Measurements from ENCODE around the gene SF3B2.
"Not testable (repeated sequence)": the region's sequence is repeated elsewhere in the genome, so short reads cannot be mapped to it uniquely, and the experiment has no call there.

The SF3B2 gene

DNA sequence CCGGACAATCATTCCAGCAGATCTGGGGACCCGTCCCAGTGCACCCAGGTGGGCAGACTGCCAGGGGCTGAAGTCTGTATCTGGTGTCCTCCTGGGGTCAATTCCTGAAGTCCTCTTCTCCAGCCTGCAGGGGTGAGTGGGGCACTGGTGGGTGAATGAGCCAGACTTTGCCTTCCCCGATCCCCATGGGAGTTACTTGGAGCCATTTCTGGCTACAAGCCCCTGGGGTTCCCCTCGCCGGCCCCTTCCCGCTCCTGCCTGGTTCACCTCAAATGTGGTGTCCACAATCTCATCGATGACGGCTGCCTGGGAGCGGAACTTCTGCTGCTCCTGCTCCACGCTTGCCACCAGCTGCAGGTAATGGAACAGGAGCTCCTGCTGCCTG, 35.4 kb upstream of the SF3B2 start:
- no peak for DNase-seq

DNA sequence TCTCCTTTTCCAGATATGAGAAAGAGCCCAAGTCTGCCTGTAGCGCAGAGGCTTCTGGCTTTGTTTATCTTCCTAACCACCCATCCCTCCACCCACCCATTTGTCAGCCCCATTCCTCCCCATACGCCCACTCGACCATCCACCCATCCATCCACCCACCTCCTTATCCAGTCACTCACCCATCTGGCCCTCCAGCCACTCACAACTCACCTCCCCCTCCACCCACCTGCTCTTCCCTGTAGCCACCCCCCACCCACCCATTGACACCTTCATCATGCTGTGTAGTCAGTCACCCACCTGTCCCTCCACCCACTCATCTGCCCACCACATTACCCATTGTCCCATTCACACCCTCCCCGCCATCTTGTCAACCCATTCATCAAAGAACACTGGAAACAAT, 34.8 kb upstream of the SF3B2 start:
- DNase-seq = no peak

DNA sequence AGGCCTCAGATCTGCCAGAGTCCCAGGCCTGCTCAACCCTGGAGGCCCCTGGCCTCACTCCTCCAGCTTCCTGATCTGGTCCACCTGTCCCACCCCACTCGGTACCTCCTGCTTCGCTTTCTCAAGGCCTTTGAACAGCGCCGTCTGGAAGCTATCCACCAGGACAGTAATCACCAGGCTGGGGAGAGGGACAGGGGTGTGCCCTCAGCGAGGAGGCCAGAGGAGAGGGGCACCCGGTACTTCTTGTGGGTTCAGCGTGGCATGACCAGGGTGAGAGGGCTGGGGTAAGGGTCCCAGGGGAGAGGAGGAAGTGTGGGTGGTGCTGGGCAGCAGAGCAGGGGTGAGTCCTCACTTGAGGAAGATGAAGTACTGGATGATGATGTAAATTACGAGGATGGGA, 32.0 kb upstream of the SF3B2 start:
- DNase-seq = no peak

DNA sequence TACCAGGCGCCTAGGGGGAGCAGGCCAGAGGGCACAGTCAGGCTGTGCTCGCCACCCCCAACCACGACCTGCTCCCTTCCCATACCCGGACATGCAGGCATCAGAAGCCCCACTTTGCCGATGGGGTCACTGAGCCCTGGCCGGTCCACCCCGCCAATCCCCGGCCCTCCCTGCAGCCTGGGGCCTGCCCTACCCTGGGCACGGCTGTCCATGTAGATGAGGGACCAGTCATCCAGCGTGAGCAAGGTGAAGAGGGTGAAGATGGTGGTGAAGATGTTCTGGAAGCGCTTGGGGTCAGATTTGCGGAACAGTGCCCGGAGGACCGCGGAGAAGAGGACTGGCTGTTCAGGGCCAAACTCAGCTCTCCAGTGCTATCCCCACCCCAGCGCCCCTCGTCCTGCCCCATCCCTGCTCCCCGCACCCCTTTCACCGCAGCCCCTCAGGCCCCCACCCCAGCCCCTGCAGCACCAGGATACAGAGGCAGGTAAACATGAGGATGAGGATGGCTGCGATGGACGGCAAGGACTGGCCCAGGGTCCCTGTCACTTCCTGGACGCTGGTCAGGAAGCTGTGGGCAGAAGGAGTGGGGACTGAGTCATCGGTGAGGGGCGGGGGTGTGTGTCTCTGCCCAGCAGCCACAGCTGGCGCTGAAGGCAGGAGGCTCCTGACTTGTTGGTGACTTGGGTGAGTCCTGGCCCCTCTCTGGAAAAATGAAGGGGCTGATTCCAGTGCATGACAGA, 31.4 kb upstream of the SF3B2 start:
- no peak for DNase-seq

DNA sequence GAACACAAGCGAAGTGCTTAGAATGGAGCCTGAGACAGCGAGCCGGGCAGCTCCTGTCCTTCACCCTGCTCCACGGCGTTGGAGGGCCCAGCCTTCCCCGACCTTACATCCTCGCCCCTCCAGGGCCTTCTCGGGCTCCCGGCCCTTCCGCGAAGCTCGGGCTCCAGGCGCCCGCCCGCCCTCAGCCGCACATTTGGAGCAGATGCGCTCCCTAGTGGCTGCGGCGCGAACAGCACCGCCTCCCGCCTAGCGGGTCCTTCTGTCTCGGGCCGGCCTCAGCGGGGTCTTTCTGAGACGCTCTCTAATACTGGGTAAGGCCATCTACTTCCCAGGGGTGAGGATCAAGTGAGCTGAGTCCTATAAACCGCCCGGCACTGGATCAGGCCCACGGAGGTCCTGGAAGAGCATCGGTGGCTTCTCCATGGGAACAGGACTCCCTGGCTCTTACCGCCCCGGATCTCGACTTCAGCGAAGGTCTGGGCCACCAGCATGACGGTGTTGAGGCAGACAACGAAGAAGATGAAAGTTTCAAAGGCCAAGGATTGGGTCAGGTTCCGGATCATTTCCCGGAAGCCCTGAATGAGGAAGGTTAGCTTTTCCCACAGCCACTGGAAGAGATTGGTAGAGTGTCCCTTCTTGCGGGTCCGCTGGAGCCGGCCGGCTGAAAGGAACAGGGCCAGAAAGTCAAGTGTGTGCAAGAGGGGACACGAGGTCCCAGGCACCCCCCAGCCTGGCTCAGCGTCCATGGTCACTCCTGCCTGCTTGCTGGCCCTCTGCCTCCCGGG, 29.6 kb upstream of the SF3B2 start:
- DNase-seq = peak; percentile 85

DNA sequence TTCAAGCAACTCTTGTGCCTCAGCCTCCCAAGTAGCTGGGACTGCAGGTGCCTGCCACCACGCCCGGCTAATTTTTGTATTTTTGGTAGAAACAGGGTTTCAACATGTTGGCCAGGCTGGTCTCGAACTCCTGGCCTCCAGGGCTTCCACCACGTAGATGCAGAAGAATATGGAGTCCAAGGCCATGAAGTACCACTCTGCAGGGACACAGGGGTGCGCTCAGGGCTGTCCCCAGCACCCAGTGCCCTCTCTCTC, 29.1 kb upstream of the SF3B2 start:
- DNase-seq = not testable (repeated sequence)

DNA sequence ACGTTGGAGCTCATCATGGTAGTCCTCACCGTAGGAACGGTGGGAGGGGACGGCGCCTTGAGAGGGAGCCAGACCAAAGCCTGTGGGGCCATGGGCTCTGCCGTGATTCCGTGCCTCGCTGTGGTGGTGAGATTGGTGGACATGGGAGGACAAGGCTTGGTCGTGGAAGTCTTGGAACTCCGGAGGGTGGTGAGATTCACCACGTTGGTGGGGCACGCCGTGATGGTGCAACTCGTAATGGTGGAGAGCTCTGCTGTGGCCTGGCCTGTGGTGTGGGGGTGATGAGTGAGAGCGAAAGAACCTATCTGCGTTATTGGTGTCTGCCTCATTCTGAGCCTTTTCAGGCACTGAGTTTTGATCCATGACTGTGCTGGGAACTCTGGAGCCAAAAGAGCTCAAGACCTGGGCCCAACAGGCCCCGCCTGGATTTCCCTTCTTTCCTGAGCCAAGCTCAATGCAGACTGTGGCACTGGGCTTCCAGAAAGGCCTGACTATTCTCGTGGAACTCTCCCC, 26.1 kb upstream of the SF3B2 start, which contains the start of gene CATSPER1:
CATSPER1 (minus strand) TSS at position 463 of the 513 bp plus-strand sequence; CDS start at position 363, 100 bp downstream.
- no peak for DNase-seq

DNA sequence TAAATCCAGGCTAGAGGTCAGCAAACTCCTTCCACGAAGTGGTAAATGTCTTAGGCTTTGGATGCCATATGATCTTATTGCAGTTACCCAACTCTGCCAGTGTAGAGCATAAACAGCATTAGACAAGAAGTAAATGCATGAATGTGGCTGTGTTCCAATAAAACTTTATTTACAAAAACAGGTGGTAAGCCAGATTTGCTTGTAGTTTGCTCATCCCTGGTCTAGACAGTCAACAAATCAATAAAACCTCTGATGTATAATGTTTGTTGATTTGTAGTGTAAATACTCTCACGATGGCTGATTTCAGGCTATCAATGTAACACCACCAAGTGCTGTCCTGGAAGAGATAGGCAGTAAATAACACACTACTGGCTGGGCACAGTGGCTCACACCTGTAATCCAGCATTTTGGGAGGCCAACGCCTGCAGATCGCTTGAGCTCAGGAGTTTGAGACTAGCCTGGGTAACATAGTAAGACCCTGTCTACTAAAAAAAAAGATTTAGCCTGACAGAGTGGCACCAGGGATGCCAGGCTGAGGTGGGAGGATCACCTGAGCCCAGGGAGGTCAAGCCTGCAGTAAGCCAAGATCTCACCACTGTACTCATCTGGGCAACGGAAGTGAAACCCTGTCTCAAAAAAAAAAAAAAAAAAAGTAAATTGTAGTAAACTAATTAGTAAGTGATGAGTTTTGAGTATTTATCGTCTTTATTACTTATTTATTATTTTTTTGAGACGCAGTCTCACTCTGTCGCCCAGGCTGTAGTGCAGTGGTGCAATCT, 19.0 kb upstream of the SF3B2 start:
- no peak for DNase-seq

DNA sequence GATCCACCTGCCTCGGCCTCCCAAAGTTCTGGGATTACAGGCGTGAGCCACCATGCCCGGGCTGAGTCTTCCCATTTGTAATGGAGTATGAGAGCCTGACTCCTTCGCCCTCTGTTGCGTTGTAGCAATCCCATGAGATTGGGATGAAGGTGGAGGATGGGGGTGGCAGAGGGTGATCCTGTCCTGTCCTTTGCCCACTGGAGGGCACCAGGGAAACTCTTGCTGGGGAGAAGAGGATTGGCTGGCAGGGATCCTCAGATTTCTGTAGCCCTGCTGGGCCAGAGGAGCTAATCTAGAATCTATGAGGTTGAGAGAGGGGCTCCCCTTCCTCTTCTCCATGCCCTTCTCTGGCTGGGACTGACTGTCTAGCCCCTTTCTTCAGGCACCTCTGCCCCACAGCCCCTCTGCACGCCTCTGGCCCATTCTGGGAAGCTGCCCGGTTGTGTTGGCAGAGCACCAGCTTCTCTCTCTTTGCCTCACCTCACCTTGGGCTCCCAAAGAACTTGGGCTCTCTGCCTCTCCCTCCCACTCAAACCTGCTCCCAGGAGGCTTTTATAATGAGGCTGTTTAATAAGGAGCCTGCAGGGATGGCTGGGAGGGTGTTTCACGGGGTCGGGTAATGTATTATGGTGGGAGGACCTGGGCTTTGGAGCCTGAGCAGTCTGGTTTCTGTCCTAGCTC, 16.4 kb upstream of the SF3B2 start:
- no peak for DNase-seq

DNA sequence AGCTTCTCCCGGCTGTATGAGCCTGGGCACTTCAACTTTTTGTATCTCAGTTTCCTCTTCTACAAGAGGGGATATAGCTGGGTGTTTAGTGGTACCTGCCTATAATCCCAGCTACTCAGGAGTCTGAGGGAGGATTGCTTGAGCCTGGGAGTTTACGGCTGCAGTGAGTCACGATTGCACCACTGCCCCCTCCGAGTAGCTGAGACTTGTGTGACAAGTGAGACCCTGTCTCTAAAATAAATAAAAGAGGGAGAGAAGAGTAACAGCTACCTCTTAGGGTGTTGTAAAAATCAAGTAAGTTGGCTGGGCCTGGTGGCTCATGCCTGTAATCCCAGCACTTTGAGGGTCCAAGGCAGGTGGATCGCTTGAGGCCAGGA, 15.8 kb upstream of the SF3B2 start:
- DNase-seq = no peak

DNA sequence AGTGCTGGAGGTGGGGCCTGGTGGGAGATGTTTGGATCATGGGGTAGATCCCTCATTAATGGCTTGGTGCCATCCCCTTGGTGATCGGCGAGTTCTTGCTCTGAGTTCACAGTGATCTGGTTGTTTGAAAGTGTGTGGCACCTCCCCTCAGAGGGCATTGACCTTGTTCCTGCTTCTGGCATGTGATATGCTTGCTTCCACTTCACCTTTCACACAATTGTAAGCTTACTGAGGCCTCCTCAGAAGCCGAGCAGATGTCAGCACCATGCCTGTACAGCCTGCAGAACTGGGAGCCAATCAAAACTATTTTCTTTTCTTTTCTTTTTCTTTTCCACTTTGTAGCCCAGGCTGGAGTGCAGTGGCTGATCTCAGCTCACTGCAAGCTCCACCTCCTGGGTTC, 14.8 kb upstream of the SF3B2 start:
- DNase-seq = no peak

DNA sequence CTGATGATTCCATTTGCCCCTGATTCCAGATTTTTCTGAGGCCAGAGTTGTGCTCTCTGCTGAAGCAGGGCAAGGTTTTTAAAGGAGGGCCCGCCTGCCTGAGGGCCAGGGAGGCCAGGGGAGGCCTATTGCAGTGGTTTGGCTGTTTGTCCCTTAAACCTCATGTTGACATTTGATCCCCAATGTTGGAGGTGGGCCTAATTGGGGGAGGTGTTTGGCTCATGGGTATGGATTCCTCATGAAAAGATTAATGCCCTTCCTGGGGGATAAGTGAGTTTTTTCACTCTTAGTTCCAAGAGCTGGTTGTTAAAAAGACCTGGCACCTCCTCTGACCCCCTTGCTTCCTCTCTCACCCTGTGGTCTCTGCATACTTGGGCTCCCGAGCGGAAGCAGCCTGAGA, 12.4 kb upstream of the SF3B2 start:
- DNase-seq = no peak

DNA sequence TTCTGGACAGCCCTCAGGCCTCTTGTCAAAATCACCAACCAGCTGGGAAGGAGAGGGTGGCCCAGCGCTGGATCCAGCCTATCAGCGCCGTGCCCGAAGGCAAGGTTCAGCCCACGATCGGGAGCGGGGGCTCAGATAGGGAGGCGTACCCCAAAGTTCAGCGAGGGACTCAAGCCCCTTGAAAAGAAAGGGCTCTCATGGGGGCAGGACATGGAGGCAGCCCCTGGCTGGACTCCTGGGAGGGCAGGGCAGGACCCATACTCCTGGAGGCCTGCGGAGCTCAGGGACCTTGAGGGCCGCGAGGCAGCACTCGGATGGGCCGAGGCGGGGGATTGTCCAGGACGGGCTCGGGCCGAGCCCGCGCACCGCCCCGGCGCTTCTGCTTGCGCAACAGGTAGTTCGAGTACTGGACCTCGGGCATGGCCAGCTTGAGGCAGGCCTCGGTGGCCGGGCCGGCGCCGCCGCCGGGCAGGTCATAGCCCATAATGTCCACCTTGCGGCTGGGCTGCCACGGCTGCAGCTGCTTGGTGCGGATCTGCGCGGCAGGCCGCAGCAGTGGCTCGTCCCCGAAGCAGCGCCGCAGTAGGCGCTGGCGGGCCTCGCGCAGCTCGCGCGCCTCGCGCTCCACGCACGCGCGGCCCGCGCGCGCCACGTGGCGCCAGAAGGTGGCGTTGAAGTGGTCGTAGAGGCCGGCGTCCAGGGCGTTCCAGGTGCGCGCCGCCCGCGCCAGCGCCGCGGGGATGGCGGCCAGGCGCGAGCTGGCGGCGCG, 9.8 kb upstream of the SF3B2 start:
- no peak for DNase-seq

DNA sequence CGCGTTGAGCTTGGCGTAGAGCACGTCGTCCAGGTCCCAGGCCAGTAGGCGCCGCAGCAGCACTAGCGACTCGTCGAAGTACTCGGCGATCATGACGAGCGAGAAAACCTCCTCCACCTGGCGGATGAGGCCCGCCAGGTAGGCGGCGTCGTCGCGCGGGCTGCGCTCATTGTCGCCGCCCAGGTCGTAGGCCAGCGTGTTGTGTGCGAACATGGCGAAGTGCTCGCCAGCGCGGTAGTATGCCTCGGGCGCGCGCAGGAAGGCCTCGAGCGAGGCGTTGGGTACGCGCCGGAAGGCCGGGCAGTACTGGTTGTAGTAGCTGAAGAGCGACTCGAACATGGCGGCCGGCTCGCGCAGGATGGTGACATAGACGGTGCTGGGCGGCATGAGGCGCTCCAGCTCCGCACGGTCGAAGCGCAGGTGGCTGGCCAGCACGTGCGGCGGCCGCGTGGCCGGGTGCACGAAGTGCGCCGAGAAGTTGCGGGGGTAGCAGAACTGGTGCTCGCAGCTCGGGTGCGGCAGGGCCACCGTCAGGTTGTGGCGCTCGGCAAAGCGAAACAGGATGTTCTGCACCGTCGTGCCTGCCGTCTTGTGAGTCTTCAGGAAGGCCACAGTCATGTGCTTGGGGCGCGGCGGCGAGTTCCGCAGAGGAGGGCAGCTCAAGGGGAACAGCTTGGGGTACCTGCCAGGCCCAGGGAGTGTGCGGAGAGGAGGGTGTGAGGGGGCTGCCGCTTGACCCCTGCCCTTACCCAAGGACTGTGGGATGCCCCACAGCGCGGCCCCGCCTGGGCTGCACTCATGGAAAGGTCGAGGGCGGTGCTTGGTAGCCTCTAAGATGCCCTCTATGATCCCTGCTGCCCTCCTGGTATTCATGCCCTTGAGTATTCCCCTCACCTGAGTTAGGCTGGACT, 8.9 kb upstream of the SF3B2 start:
- no peak for DNase-seq

DNA sequence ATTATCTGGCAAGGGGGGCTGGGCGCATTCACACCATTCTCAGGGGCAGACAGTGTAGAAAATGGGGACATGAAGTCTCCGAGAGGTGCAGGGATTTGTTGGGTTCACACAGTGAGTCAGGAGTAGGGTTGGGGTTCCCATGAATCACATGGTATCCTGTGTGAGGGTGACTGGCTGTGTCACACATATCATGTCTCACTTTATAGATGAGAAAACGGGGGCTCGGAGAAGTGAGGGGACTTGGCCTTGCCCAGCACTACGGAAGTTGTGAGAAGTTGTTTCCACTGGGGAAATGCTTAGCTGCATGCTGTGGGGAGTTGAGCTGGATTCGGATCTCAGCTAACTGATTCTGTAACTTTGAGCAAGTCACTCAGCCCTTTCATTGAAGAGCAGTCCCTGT, 7.4 kb upstream of the SF3B2 start:
- DNase-seq = no peak

DNA sequence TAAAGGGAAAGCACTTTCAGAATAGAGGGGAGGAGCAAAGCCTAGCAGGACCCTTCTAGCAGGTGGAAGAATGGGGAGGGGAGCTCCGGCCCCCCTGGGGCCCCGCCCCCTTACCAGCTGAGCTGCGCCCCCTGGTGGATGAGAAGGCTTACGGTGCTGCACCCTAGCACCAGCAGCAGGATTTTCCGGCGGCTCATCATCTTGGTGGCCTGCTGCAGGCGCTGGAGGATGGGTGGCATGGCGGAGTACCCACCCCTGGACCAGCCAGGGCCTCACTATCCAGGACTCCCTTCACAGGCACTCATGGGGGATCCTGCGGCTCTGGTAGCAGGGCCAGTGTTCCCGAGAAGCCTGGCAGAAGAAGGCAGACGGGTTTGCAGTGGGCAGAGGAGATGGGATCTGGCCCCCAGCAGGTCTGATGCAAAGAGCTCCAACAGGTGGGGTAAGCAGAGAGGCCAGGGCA, 7.0 kb upstream of the SF3B2 start:
- DNase-seq = peak; percentile 92

DNA sequence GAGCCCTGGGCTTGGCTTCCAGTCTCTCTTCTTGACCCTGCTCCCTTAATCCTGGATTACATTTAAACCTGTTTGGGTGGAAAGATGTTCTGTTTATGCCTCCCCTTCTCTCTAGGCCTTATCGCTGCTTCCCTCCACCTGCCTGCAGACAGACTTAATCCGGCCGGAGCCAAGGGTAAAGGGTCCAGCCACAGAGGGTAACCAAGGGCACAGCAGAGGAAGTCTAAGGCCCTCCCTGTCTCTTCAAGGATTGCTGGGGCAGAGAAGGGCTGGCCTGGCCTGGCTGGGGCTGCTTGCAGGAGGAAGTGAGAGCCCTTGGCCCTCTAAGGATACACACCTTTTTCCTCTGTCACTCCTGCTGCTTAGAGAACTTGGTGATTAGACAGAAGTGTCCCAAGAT, 5.3 kb upstream of the SF3B2 start:
- no peak for DNase-seq

DNA sequence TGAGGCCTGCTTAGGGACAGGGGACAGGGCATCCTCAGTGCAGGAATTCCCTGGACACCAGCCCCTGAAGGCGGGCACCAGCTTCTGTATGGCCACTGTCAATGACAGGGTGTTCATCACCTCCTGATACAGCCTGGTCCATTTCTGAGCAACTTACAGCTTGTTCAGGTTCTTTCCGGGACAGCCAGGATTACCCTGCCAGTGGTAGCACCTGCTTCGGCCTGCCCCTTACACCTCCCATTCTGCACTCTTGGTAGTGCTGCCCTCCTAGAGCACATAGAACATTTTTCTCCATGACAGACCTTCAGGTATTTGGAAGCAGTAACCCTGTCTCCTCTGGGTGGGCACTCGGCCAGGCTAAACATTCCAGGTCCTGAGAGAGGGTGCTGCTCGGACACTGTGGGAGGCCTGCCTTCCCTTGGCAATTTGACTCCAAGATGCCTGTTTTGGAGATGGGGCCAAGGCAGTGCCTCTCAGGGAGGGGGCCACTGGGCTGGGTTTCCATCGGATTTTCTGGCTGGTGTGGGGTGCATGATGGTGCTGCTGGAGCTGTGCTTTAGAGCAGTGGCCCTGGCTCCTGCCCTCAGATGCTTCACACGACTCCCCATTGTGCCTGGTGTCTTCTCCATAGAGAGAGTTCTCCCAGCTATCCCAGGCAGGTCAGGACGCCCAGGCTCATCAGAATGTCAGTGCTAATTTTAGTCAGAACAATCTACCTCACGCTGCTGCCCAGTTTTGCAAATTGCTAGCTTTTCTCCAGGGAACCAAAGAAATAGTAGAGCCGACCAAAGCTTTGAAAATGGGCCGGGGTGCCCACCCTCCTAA, 4.4 kb upstream of the SF3B2 start:
- DNase-seq = no peak

DNA sequence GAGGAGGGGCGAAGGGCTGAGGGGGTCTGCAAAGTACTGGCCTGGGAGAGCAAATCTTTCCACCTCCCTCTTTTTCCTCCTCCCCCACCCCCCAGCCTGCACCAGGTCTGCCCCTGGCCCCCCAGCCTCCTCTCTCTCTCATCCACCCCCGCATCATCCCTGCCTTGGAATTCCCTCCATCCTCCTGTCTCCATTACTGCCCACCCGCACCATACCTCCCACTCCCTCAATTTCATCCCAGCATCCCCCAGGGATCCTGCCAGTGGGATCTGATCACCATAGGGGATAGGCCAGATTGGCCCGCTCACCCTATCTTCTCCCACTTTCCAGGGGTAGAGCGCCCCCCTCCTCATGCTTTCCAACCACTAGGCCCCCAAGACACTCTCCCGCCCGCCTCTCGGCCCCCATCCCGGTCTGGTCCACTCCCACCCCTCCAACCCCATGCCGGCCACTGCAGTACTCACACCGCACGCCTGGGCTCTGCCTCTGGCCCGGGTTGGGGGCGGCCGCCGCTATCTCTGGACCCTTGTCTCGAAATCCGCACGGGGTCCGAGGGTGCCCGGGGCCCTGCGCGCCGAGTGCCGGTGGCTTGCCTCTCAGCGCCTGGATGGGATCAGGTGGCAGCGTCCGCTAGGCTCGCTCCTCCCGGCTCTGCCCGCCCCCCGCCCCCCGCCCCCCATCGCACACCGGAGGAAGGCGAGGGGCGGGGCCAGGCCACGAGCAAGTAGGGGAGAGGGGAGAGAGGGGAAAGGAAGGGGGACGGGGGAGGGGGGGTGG, 3.4 kb upstream of the SF3B2 start, which contains the start of gene GAL3ST3:
GAL3ST3 (minus strand) TSS at position 615 of the 777 bp plus-strand sequence. CDS start 3,746 bp downstream, outside the sequence.
- DNase-seq = peak; percentile 75

Data from eye (tissue), 1 donor.